NCI-H446 (cell line): Measurements from ENCODE around the gene PMEL.
"Not testable (repeated sequence)": the region's sequence is repeated elsewhere in the genome, so short reads cannot be mapped to it uniquely, and the experiment has no call there.

ENCODE experiments used
- DNase-seq, 2 experiments: peaks; one replicate each; lab custom pipeline; 2025; lab: John Stamatoyannopoulos, UW

PMEL gene

GRCh38 chr12:55923648-55924047, 42.2 kb downstream of the PMEL start:
- not testable (repeated sequence) for DNase-seq

- DNase-seq, result no peak
Observed at GRCh38 chr12:55922126-55922525, 43.7 kb downstream of the PMEL start.

- not testable (repeated sequence) for DNase-seq
Observed at GRCh38 chr12:55919032-55919431, 46.8 kb downstream of the PMEL start.

- no peak for DNase-seq
Observed at GRCh38 chr12:55915482-55915859, 50.4 kb downstream of the PMEL start.

DNA sequence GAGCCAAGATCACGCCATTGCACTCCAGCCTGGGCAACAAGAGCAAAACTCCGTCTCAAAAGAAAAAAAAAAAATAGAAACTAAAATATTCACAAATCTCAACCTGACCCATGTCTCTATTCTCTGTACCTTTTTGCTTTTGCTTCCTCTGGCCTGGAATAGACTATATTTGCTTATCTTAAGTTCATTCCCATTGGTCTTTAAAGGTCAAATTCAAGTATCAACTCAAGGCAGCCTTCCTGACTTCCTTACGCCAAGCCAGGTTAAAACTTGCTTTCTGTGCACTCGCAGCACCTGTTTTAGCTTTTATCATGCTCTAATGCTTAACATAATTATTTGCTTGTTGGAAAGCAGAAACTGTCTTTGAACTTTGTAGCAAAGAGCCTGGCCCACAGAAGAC, 52.9 kb downstream of the PMEL start:
- no peak for DNase-seq

DNA sequence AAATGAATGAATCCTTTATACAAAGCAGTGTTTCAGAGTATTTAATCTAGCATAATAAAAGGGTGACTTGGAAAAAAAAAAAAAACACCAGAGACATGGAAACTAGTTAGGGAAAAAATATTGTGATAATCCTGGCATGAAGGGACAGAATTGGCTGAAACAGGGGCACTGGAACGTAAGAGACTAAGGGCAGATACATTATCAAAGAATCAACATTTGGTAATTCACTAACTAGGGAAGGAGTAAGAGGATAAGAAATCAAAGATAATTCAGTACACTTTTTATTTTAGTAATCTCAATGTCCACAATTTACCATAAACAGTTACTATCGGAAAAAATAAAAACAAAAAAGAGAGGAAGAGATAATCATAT, 56.3 kb downstream of the PMEL start:
- no peak for DNase-seq

GRCh38 chr12:55908726-55909512, 56.9 kb downstream of the PMEL start:
- no peak for DNase-seq

GRCh38 chr12:55906056-55906455, 59.8 kb downstream of the PMEL start:
- DNase-seq, result no peak
